GM19328 (cell line): ENCODE data around the gene FAR2.
"Not testable (repeated sequence)": the region's sequence is repeated elsewhere in the genome, so short reads cannot be mapped to it uniquely, and the experiment has no call there.

Experiments
- ATAC-seq: cut with Tn5 transposase; IDR thresholded peaks from one replicate; pipeline ENCODE4 v1.9.1; 2021; ENCODE audit warnings: mild to moderate bottlenecking, moderate library complexity; ENCODE audit not compliant: unreplicated experiment

FAR2 gene

DNA sequence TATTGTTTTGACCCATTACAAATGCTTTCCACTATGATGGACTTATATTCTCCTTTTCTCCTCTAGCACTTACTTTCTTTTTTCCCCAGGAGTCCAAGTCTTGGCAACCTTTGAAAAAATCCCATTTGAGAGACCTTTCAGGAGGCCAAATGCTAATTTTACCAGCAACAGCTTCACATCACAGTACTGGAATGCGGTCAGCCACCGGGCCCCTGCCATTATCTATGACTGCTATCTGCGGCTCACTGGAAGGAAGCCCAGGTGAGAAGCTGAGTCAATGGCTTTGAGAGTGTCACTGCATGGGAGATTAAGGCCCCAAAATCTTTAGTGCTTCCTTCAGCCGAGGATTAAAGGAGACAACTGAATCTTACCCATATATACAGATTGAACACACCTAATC lies 167.7 kb downstream of the FAR2 start:
- no peak for ATAC-seq

DNA sequence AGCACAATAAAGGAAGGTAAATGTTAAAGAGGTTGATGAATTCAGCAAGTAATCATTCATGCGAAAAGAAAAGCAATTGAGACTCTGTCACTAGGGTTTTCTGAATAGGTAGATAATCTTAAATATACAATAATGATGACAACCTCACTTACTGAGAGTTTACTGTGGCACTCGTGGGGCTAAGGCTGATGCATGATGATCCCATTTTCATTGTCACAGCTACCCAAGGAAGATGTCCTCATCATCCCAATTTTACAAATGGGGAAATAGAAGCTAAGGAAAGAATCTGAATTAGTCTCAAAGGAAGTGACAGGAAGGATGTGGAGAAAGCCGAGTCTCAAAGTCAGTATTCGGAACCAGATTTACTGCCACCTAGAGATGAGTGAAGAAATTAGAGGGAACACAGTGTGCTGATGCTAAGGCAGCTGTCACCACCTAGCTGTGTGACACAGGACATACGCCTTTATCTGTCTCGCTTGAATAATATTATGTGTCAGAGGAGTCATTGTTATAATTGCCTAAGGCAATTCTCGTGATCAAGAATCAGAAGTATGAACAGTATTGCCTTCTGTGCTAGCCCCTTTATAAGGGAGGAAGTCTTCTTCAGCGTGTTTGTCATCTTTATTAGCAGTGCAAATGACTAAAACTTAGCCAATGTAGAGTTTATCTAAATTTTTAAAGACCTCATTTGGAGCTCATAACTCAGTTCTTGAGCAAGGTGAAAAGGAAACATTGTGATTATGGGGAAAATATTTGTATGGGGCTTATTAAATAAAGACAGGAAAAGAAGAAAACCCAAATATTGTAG lies 168.7 kb downstream of the FAR2 start:
- peak; percentile 98 for ATAC-seq

GRCh38 chr12:29320295-29321085 lies 171.4 kb downstream of the FAR2 start:
- no peak for ATAC-seq

GRCh38 chr12:29322157-29322556 lies 173.1 kb downstream of the FAR2 start:
- no peak for ATAC-seq

GRCh38 chr12:29329411-29329810 lies 180.3 kb downstream of the FAR2 start:
- ATAC-seq: no peak

GRCh38 chr12:29333178-29333577 lies 184.1 kb downstream of the FAR2 start:
- no peak for ATAC-seq

- ATAC-seq: no peak
These were observed 185.9 kb downstream of the FAR2 start for GRCh38 chr12:29334937-29335336.

DNA sequence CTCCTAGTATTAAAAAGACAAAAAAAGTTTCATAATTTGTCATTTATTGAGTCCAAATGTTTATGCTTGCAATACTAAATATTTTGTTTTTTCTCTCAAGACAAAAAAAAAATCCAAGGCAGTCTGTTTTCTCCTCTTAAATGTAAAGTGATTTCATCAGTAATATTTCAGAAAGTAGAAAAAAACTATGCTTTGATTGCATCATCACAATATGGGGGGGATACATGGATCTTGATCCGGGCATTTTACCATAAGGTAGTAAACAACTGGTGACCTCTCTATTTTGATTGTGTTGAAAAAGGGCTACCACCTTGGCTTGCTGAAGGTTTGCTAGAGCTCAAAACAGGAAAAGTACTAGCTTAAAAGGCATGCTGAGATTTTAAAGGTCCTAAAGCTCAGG lies 188.2 kb downstream of the FAR2 start:
- no peak for ATAC-seq

DNA sequence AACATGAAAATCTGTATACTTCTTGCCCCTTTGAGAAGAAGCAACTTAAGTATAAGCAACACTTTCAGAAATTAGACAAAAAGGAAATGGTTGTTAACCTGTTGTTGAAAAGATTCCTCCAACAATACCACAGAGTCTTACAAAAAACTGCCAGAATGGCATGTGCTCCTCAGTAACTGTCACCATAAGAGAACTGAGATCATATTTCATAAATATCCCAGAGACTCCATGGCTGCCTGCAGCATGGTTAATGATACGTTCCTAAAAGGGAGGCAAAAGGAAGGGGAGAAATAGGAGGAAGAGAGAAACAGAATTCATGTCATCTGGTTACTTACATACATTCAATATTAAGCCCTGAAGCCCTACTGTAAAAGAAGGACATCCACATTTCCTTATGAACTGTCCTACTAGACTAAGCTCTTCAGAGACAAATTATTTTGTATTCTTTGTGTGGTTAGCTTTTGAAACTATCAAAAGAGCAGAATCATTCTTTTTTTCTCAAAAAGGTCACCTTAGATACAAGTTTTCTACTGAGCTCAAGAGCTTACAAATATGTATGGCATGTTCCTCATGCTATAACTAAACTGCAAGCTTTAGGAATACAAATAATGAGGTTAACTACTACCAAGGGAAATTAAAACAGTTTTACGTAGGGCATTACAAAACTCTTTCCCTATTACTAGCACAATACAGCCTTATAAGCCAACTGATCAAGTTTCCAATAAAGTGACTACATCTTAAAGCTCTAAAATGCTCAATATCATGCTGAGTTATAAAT lies 194.1 kb downstream of the FAR2 start:
- no peak for ATAC-seq

- no peak for ATAC-seq
These were observed 197.8 kb downstream of the FAR2 start for GRCh38 chr12:29346769-29347421.

- no peak for ATAC-seq
These were observed 201.0 kb downstream of the FAR2 start for GRCh38 chr12:29350080-29350479.

DNA sequence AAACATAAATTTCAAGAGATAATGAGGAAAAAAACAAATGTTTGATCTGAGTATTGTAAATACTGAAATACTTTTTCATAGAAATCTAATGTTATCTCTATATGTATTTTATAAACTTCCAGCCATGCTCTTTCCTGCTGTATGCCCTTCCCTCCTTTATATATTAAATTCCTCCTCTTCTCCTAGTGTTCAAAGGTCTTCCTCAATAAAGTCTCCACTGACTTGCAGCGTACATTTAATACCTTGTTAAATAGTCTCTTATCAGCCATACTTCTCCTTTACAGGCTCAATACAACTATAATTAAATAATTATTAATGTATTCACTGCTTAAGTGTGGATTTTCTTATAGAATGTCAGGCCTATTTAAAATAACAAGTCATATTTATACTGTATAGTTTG lies 205.9 kb downstream of the FAR2 start:
- no peak for ATAC-seq

- ATAC-seq: no peak
These were observed 216.0 kb downstream of the FAR2 start for GRCh38 chr12:29365091-29365490.

- ATAC-seq: no peak
These were observed 224.9 kb downstream of the FAR2 start for GRCh38 chr12:29374012-29374411.

GRCh38 chr12:29374913-29375312 lies 225.8 kb downstream of the FAR2 start:
- ATAC-seq: no peak

DNA sequence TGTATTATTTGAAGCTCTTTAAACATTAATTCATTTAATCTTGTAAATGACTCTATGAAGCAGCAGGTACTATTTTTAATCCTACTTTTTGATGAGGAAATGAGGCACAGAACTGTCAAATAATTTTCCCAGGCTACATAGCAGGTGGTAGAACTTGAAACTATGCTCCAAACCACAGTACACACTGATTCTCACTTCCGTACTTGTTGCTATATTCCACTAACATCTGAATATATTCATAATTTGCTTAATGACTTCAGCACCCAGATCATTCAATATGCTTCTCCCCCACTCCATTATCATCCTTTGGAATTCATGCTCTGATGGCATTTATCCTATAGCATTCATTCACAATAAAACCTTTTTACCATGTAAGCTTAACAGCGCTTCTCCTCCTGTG lies 227.0 kb downstream of the FAR2 start:
- no peak for ATAC-seq

GRCh38 chr12:29380536-29381523 lies 231.8 kb downstream of the FAR2 start, which contains the start of gene ERGIC2:
Gene ERGIC2 (minus strand): TSS chr12:29381172. CDS start chr12:29371633, 9,539 bp downstream.
- peak; percentile 95 for ATAC-seq

GRCh38 chr12:29382251-29382650 lies 233.2 kb downstream of the FAR2 start:
- no peak for ATAC-seq

GRCh38 chr12:29385194-29385593 lies 236.1 kb downstream of the FAR2 start:
- not testable (repeated sequence) for ATAC-seq
